IPS-18c (cell line): ENCODE data around the gene KIRREL2.
A peak's percentile ranks its signal among the peaks of the same experiment; 100 is the strongest.
"Not testable (repeated sequence)": the region's sequence is repeated elsewhere in the genome, so short reads cannot be mapped to it uniquely, and the experiment has no call there.

Experiments
- H3K4me3 ChIP-seq: 2 replicates; pipeline ENCODE4 v1.7.0; 2013; ENCODE audit warnings: low read depth, mild to moderate bottlenecking, low read length, moderate library complexity; ENCODE audit not compliant: insufficient read depth
- H3K9me3 ChIP-seq: one replicate; pipeline ENCODE4 v1.6.1; 2013; ENCODE audit warnings: mild to moderate bottlenecking, low read length, moderate library complexity; ENCODE audit not compliant: control insufficient read depth, insufficient read depth

The KIRREL2 gene

GRCh38 chr19:35885225-35885738 lies 28.6 kb downstream of the KIRREL2 start:
- Histone ChIP-seq H3K4me3 (no peak overlapping the region), H3K9me3 (no peaks in the 10 kb centered on the region)

- Histone ChIP-seq H3K9me3 (no peaks in the 10 kb centered on the region), H3K4me3 (no peak overlapping the region)
Observed at GRCh38 chr19:35885904-35886303, 29.2 kb downstream of the KIRREL2 start.

GRCh38 chr19:35887197-35887596 lies 30.5 kb downstream of the KIRREL2 start:
- Histone ChIP-seq H3K4me3 (no peak overlapping the region), H3K9me3 (no peaks in the 10 kb centered on the region)

- Histone ChIP-seq H3K9me3 (no peaks in the 10 kb centered on the region), H3K4me3 (no peak overlapping the region)
Observed at GRCh38 chr19:35888398-35888797, 31.7 kb downstream of the KIRREL2 start.

GRCh38 chr19:35889370-35890112 lies 32.8 kb downstream of the KIRREL2 start:
- Histone ChIP-seq H3K4me3 (no peak overlapping the region), H3K9me3 (no peaks in the 10 kb centered on the region)

GRCh38 chr19:35890113-35890650 lies 33.5 kb downstream of the KIRREL2 start:
- Histone ChIP-seq H3K4me3 (no peak overlapping the region), H3K9me3 (no peaks in the 10 kb centered on the region)

GRCh38 chr19:35891819-35892218 lies 35.1 kb downstream of the KIRREL2 start:
- not testable (repeated sequence) for H3K4me3 ChIP-seq, H3K9me3 ChIP-seq

- Histone ChIP-seq H3K4me3 (no peak overlapping the region), H3K9me3 (no peaks in the 10 kb centered on the region)
Observed at GRCh38 chr19:35894342-35894741, 37.6 kb downstream of the KIRREL2 start.

- Histone ChIP-seq H3K4me3 (no peak overlapping the region), H3K9me3 (no peaks in the 10 kb centered on the region)
Observed at GRCh38 chr19:35895911-35896642, 39.4 kb downstream of the KIRREL2 start.

GRCh38 chr19:35896643-35897040 lies 39.9 kb downstream of the KIRREL2 start:
- Histone ChIP-seq H3K9me3 (no peaks in the 10 kb centered on the region), H3K4me3 (no peak overlapping the region)

- no peak overlapping the region for H3K4me3 ChIP-seq
- H3K9me3 ChIP-seq: no peaks in the 10 kb centered on the region
Observed at GRCh38 chr19:35897706-35898451, 41.2 kb downstream of the KIRREL2 start.

- H3K4me3 ChIP-seq: peak overlapping the region; percentile 82
Observed at GRCh38 chr19:35898499-35898809, 41.7 kb downstream of the KIRREL2 start.

GRCh38 chr19:35899547-35900214 lies 43.0 kb downstream of the KIRREL2 start:
- H3K4me3 ChIP-seq: peak overlapping the region; percentile 82
- no peaks in the 10 kb centered on the region for H3K9me3 ChIP-seq

More at GRCh38 chr19:35898499-35898809, 41.7 kb downstream of the KIRREL2 start:
- H3K9me3 ChIP-seq: no peaks in the 10 kb centered on the region

GRCh38 chr19:35901055-35901644 lies 44.4 kb downstream of the KIRREL2 start:
- Histone ChIP-seq H3K9me3 (no peaks in the 10 kb centered on the region), H3K4me3 (peak overlapping the region; percentile 82; the same call in 1 of the 2 replicates)

GRCh38 chr19:35901854-35902661 lies 45.3 kb downstream of the KIRREL2 start, which contains the start of gene HCST:
Gene HCST, plus strand, starts transcription at chr19:35902529. Its CDS starts 65 bp downstream, at chr19:35902594.
- Histone ChIP-seq H3K4me3 (peak within 1 kb of the TSS; percentile 57), H3K9me3 (no peaks in the 10 kb centered on the region)
